Endothelial cell of umbilical vein (primary cell): Measurements from ENCODE around the gene LRP5. TPM values are rescaled to one million over a fixed set of nuclear protein-coding genes. Genes with fewer than 3 reads are reported as not detected.

Experiments used
- BruUV-seq: library from RNA; stranded (reverse); fragments of 400-500 nt; replicated peaks from 2 replicates; lab custom pipeline; 2021; lab: Mats Ljungman, UMichigan
- CTCF ChIA-PET: fragments of 300-600, 350-600 bp; sonication (Branson Sonifier 250); formaldehyde crosslinking; loops from one replicate; lab custom pipeline; 2021; ENCODE audit warnings: antibody characterized with exemption, inconsistent platforms; lab: Charles Lee
- POLR2A ChIA-PET: fragments of 300-600, 350-600 bp; sonication (Branson Sonifier 250); formaldehyde crosslinking; loops from one replicate; lab custom pipeline; 2021; ENCODE audit warnings: antibody characterized with exemption, inconsistent platforms; lab: Charles Lee
- DNase-seq: peaks from one replicate; pipeline ENCODE4 v3.0.0-alpha.2; 2011; ENCODE audit warnings: low read depth, low spot score
- FAIRE-seq: peaks from 2 replicates; lab custom pipeline; 2011; peaks lifted over from hg19 to GRCh38; lab: Jason Lieb, UNC
- H2AFZ ChIP-seq: 2 replicates; pipeline ENCODE4 v1.6.0; 2012; ENCODE audit warnings: low read depth, low read length, control low read depth, inconsistent platforms
- H3K27ac ChIP-seq: 2 replicates; pipeline ENCODE4 v1.5.1; 2011; ENCODE audit warnings: low read depth, mild to moderate bottlenecking, control low read depth, low read length, moderate library complexity; ENCODE audit not compliant: insufficient read depth
- H3K27me3 ChIP-seq, 2 experiments: 2 replicates each; pipeline versions ENCODE4 v1.6.0 to v1.6.1; 2011; ENCODE audit warnings: low read length in 2 of 2, mixed read lengths in 1 of 2; ENCODE audit not compliant: control insufficient read depth in 2 of 2, insufficient read depth in 2 of 2
- H3K36me3 ChIP-seq, 2 experiments: 2 replicates in 1 of 2; 3 replicates in 1 of 2; pipeline ENCODE4 v1.5.1; 2011; ENCODE audit warnings: low read length in 2 of 2, mild to moderate bottlenecking in 1 of 2, moderate library complexity in 1 of 2; ENCODE audit not compliant: control insufficient read depth in 2 of 2, insufficient read depth in 2 of 2; ENCODE audit errors: extremely low read depth in 1 of 2
- H3K4me1 ChIP-seq: 3 replicates; pipeline ENCODE4 v1.5.1; 2011; ENCODE audit warnings: mild to moderate bottlenecking, low read length; ENCODE audit not compliant: control insufficient read depth, insufficient read depth; ENCODE audit errors: extremely low read depth
- H3K4me2 ChIP-seq: 2 replicates; pipeline ENCODE4 v1.6.1; 2011; ENCODE audit warnings: low read length, control low read depth, mixed read lengths; ENCODE audit not compliant: insufficient read depth
- H3K4me3 ChIP-seq, 3 experiments: fragments of 200-600 bp in 1 of 3; sonication (generic), shearing (Covaris generic) in 1 of 3; replicated peaks in 1 of 3; 2 replicates each; pipeline ENCODE4 v1.5.1; 2011 to 2016; ENCODE audit warnings: control low read depth in 3 of 3, low read length in 3 of 3, mild to moderate bottlenecking in 2 of 3, inconsistent platforms in 1 of 3, low read depth in 1 of 3, moderate library complexity in 1 of 3; ENCODE audit not compliant: insufficient read depth in 1 of 3
- H3K79me2 ChIP-seq: 2 replicates; pipeline ENCODE4 v1.6.0; 2012; ENCODE audit warnings: low read length, inconsistent platforms; ENCODE audit not compliant: control insufficient read depth, insufficient read depth
- H3K9ac ChIP-seq: replicated peaks from 2 replicates; pipeline ENCODE3; 2011; ENCODE audit warnings: low read length, control low read depth; ENCODE audit not compliant: insufficient read depth; ENCODE audit errors: extremely low read depth
- H3K9me1 ChIP-seq: replicated peaks from 3 replicates; pipeline ENCODE4 v1.6.0; 2011; ENCODE audit warnings: mild to moderate bottlenecking, low read length; ENCODE audit not compliant: control insufficient read depth, insufficient read depth; ENCODE audit errors: extremely low read depth
- H3K9me3 ChIP-seq: replicated peaks from 2 replicates; pipeline ENCODE4 v1.5.1; 2012; ENCODE audit warnings: low read length, inconsistent platforms; ENCODE audit not compliant: control insufficient read depth, insufficient read depth
- H4K20me1 ChIP-seq: replicated peaks from 2 replicates; pipeline ENCODE3; 2011; ENCODE audit warnings: mild to moderate bottlenecking, low read length; ENCODE audit not compliant: control insufficient read depth, insufficient read depth; ENCODE audit errors: extremely low read depth
- CTCF ChIP-seq, 2 donors: IDR thresholded peaks; 1 replicate in 1 of 2; 2 replicates in 1 of 2; pipeline ENCODE4 v1.5.1; 2011; ENCODE audit warnings: low read length in 2 of 2, mild to moderate bottlenecking in 2 of 2, moderate library complexity in 2 of 2, control low read depth in 1 of 2, inconsistent platforms in 1 of 2, low read depth in 1 of 2; ENCODE audit not compliant: insufficient read depth in 1 of 2; ENCODE audit errors: extremely low read depth in 1 of 2
- EZH2 ChIP-seq: IDR thresholded peaks from 2 replicates; pipeline ENCODE4 v1.6.1; 2012; ENCODE audit warnings: borderline replicate concordance, low read depth, mild to moderate bottlenecking, moderate library complexity, low read length, inconsistent platforms; ENCODE audit not compliant: severe bottlenecking
- FOS ChIP-seq: IDR thresholded peaks from 2 replicates; pipeline ENCODE4 v1.6.1; 2011; ENCODE audit warnings: mild to moderate bottlenecking, low read length, moderate library complexity, borderline replicate concordance; ENCODE audit not compliant: insufficient read depth
- GATA2 ChIP-seq: IDR thresholded peaks from 2 replicates; pipeline ENCODE4 v1.7.0; 2011; ENCODE audit warnings: low read depth, mild to moderate bottlenecking, moderate library complexity, mixed read lengths, low read length; ENCODE audit not compliant: insufficient read length, insufficient read depth
- JUN ChIP-seq: IDR thresholded peaks from 2 replicates; pipeline ENCODE4 v1.6.1; 2011; ENCODE audit warnings: borderline replicate concordance, low read depth; ENCODE audit not compliant: insufficient read length, insufficient read depth
- MAX ChIP-seq: IDR thresholded peaks from 2 replicates; pipeline ENCODE4 v1.6.1; 2011; ENCODE audit not compliant: insufficient read depth, insufficient read length
- POLR2A ChIP-seq: IDR thresholded peaks from 2 replicates; pipeline ENCODE4 v1.6.1; 2012; ENCODE audit warnings: low read depth, mild to moderate bottlenecking, control low read depth, low read length
- POLR2AphosphoS5 ChIP-seq: IDR thresholded peaks from 2 replicates; pipeline ENCODE4 v1.6.1; 2012; ENCODE audit warnings: low read depth, mild to moderate bottlenecking, control low read depth, low read length, moderate library complexity; ENCODE audit not compliant: insufficient read depth
- dilution Hi-C: fragments of 300-500 bp; cut with MboI; formaldehyde crosslinking; loops from one replicate; pipeline ENCODE4 v1.15.0; 2019; ENCODE audit warnings: low sequenced_read_pairs; ENCODE audit not compliant: extremely low pct_ligation_motif_present
- intact Hi-C: fragments of 100-400 bp; cut with micrococcal nuclease; formaldehyde crosslinking; loops from one replicate; pipeline ENCODE4 v1.10.0; 2022
- polyA plus RNA-seq, 4 experiments: library from polyadenylated mRNA; depleted of rRNA in 3 of 4; stranded (reverse) in 3 of 4; unstranded in 1 of 4; fragments of >200 nt; gene quantifications; 2 replicates each; pipeline versions ENCODE4 v1.2.1 to v1.2.3, GENCODE V29; 2011 to 2012; ENCODE audit warnings: missing spikeins in 1 of 4
- total RNA-seq: library from RNA; stranded (reverse); gene quantifications from 2 replicates; pipeline ENCODE4 v1.2.3, GENCODE V29; 2021

Gene LRP5
- total and polyA plus RNA-seq, 2 donors (not counting 3 experiments of a cell fraction or from before 2014, with no cell fraction given), result 35.1 to 51.8 TPM

DNA sequence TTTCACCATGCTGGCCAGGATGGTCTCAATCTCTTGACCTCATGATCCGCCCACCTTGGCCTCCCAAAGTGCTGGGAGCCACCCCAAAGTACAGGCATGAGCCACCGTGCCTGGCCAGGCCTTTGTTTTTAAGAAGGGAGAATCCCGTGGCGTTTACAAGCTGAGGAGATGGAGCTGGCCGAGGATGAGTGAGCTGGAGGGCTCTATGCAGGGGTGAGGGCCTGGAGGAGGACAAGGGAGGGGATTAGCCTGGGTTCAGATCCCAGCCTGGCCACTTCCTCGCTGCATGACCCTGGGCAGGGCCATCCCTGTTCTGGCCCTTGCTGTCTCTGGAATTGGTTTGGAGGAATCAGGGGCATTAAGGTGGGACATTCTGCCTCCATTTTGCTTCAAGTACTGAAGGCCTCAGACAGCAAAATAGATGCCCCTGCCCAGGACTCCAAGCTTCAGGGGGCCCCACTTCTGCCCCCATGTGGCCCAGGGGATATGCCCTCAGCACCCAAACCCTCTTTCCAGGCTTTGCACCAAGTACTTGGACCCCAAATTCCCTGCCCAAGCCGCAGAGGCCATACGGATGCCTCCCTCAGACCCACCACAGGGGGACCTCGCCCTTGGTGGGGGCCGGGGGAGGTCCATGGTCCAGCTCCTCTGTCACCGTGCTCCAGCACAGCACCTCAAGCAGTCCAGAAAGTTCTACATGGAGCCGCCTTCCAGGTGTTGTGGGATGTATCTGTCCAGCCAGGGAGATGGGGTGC lies 12.1 kb upstream of the LRP5 start:
- DNase-seq, result no peak
- no peaks in the 10 kb centered on the region for H3K9me1 ChIP-seq
- H3K4me2 ChIP-seq, result no peak overlapping the region
- no peak overlapping the region for H3K9ac ChIP-seq
- ChIA-PET CTCF (interaction anchor here (1.2 to 7.1 kb wide), 3 partner anchors 30 to 82 kb away, joined by 3 to 152 read pairs (median 53); no protein-coding TSS in a partner anchor), POLR2A (no interaction called here)
- H3K79me2 ChIP-seq, result no peaks in the 10 kb centered on the region
- no peak for FAIRE-seq
- dilution Hi-C loops (no loop called here), intact Hi-C loops (no loop called here)
- H3K9me3 ChIP-seq, result no peaks in the 10 kb centered on the region
- H4K20me1 ChIP-seq, result no peaks in the 10 kb centered on the region
- no peak overlapping the region for H3K4me3 ChIP-seq
- BruUV-seq, result no TSS peak
- TF ChIP-seq EZH2 (no peak), POLR2A (no peak), MAX (no peak), GATA2 (no peak), JUN (no peak), FOS (no peak), POLR2AphosphoS5 (no peak), CTCF (IDR thresholded peaks at IDR 0.05; ENCODE audit: extremely low read depth in 1 of 2, insufficient read depth in 1 of 2, low read depth in 1 of 2, low read length in 2 of 2) (no peak)
- no peak overlapping the region for H2AFZ ChIP-seq
- H3K36me3 ChIP-seq, result no peaks in the 10 kb centered on the region
- H3K4me1 ChIP-seq, result no peaks in the 10 kb centered on the region
- no peak overlapping the region for H3K27ac ChIP-seq
- H3K27me3 ChIP-seq, result no peaks in the 10 kb centered on the region
